ENCODE results near the gene ZBTB11. TPM values are rescaled to one million over a fixed set of nuclear protein-coding genes. Genes with fewer than 3 reads are reported as not detected.
"Not testable (repeated sequence)": the region's sequence is repeated elsewhere in the genome, so short reads cannot be mapped to it uniquely, and the experiment has no call there.

Gene ZBTB11
- total and polyA plus RNA-seq, 2 experiments from 2014 or later, result 8.7 to 21.4 TPM

DNA sequence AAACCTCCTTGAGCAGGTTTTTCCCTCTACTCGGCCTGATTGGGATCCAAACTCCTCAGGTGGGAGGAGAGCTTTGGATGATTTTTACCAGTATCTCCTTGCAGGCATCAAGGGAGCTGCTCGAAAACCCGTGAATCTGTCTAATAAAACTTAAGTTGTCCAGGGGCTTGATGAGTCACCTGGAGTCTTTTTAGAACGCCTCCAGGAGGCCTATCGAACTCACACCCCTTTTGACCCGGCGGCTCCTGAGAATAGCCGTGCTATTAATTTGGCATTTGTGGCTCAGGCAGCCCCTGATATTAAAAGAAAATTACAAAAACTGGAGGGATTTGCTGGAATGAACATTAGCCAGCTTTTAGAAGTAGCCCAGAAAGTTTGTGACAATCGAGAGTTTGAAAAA is 41.6 kb downstream of the ZBTB11 start:
- Histone ChIP-seq H3K79me2 (ENCODE audit: insufficient read depth) (no peaks in the 10 kb centered on the region), H3K9me2 (ENCODE audit: insufficient read depth) (no peaks in the 10 kb centered on the region), H4K20me1 (ENCODE audit: insufficient read depth) (no peaks in the 10 kb centered on the region), H3F3A (ENCODE audit: insufficient read depth) (no peaks in the 10 kb centered on the region), H3K4me2 (ENCODE audit: unreplicated experiment) (no peak overlapping the region), H3K27me3 (replicated peaks; ENCODE audit: insufficient read depth) (no peaks in the 10 kb centered on the region), H3K9ac (no peak overlapping the region), H3K36me3 (ENCODE audit: low read depth) (no peaks in the 10 kb centered on the region), H3K4me3 (no peak overlapping the region), H3K9me3 (ENCODE audit: low read depth) (no peaks in the 10 kb centered on the region), H3K27ac (no peak overlapping the region), H3K4me1 (ENCODE audit: insufficient read depth) (no peaks in the 10 kb centered on the region), H2AFZ (no peak overlapping the region)
- WGBS, 2 experiments (ENCODE audit: low coverage in 1 of 2, low lambda C conversion rate in 2 of 2, missing lambda C conversion rate in 2 of 2), result 67 to 75% methylated on average over 9 of the region's 9 CpGs
- no peak for TF ChIP-seq EZH2phosphoT487 (IDR thresholded peaks at IDR 0.05; ENCODE audit: insufficient read depth, low read depth)
- TF ChIP-seq EZH2 (IDR thresholded peaks at IDR 0.05; ENCODE audit: insufficient read depth, poor library complexity, severe bottlenecking), result no peak
- in situ Hi-C loops (cut with MboI), result no loop called here
- no peak for DNase-seq

GRCh38 chr3:101634591-101635196 is 42.2 kb downstream of the ZBTB11 start:
- no peak overlapping the region for H3K4me3 ChIP-seq
- no peaks in the 10 kb centered on the region for H3K9me2 ChIP-seq (ENCODE audit: insufficient read depth)
- H2AFZ ChIP-seq, result no peak overlapping the region
- H3K27ac ChIP-seq, result no peak overlapping the region
- no peaks in the 10 kb centered on the region for H3K36me3 ChIP-seq (ENCODE audit: low read depth)
- 57% methylated on average over 9 of the region's 9 CpGs for WGBS, 2 experiments (ENCODE audit: low coverage in 1 of 2, low lambda C conversion rate in 2 of 2, missing lambda C conversion rate in 2 of 2)
- TF ChIP-seq EZH2 (IDR thresholded peaks at IDR 0.05; ENCODE audit: insufficient read depth, poor library complexity, severe bottlenecking), result no peak
- TF ChIP-seq EZH2phosphoT487 (IDR thresholded peaks at IDR 0.05; ENCODE audit: insufficient read depth, low read depth), result no peak
- H4K20me1 ChIP-seq (ENCODE audit: insufficient read depth), result no peaks in the 10 kb centered on the region
- no peaks in the 10 kb centered on the region for H3K9me3 ChIP-seq (ENCODE audit: low read depth)
- no peak for DNase-seq
- no peaks in the 10 kb centered on the region for H3F3A ChIP-seq (ENCODE audit: insufficient read depth)
- H3K4me2 ChIP-seq (ENCODE audit: unreplicated experiment), result no peak overlapping the region
- in situ Hi-C loops (cut with MboI), result no loop called here
- H3K4me1 ChIP-seq (ENCODE audit: insufficient read depth), result no peaks in the 10 kb centered on the region
- H3K27me3 ChIP-seq (replicated peaks; ENCODE audit: insufficient read depth), result no peaks in the 10 kb centered on the region
- no peak overlapping the region for H3K9ac ChIP-seq
- no peaks in the 10 kb centered on the region for H3K79me2 ChIP-seq (ENCODE audit: insufficient read depth)

DNA sequence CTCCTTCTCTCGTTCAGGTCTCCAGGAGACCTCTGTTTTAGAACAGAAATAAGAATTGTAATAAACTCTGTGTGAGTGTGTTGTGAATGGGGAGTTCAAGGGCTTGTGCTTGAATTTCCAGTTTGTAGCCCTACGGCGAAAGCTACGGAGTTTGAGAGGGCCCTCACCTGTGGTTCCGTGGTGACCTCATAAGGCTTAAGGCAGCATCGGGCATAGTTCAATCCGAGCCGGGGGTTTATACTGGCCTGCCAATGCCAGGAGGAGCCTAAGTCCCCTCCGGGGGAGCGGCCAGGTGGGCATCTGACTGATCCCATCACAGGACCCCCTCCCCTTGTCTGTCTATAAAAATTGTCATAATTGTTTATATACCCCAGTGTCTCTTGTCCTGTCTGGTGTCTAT is 43.7 kb downstream of the ZBTB11 start:
- no peaks in the 10 kb centered on the region for H4K20me1 ChIP-seq (ENCODE audit: insufficient read depth)
- WGBS, 2 experiments (ENCODE audit: low coverage in 1 of 2, low lambda C conversion rate in 2 of 2, missing lambda C conversion rate in 2 of 2), result 74 to 79% methylated on average over 10 of the region's 10 CpGs
- H3F3A ChIP-seq (ENCODE audit: insufficient read depth), result no peaks in the 10 kb centered on the region
- DNase-seq, result no peak
- no peaks in the 10 kb centered on the region for H3K4me1 ChIP-seq (ENCODE audit: insufficient read depth)
- no peaks in the 10 kb centered on the region for H3K36me3 ChIP-seq (ENCODE audit: low read depth)
- H2AFZ ChIP-seq, result no peak overlapping the region
- H3K27me3 ChIP-seq (replicated peaks; ENCODE audit: insufficient read depth), result no peaks in the 10 kb centered on the region
- no peak overlapping the region for H3K9ac ChIP-seq
- H3K4me3 ChIP-seq, result no peak overlapping the region
- no peaks in the 10 kb centered on the region for H3K9me2 ChIP-seq (ENCODE audit: insufficient read depth)
- TF ChIP-seq EZH2 (IDR thresholded peaks at IDR 0.05; ENCODE audit: insufficient read depth, poor library complexity, severe bottlenecking) (no peak), EZH2phosphoT487 (IDR thresholded peaks at IDR 0.05; ENCODE audit: insufficient read depth, low read depth) (no peak)
- in situ Hi-C loops (cut with MboI), result no loop called here
- no peak overlapping the region for H3K4me2 ChIP-seq (ENCODE audit: unreplicated experiment)
- H3K79me2 ChIP-seq (ENCODE audit: insufficient read depth), result no peaks in the 10 kb centered on the region
- H3K9me3 ChIP-seq (ENCODE audit: low read depth), result no peaks in the 10 kb centered on the region
- H3K27ac ChIP-seq, result no peak overlapping the region

- Histone ChIP-seq H3K4me2 (ENCODE audit: unreplicated experiment) (no peak overlapping the region), H3F3A (ENCODE audit: insufficient read depth) (no peaks in the 10 kb centered on the region), H3K9me3 (ENCODE audit: low read depth) (no peaks in the 10 kb centered on the region), H3K36me3 (ENCODE audit: low read depth) (no peaks in the 10 kb centered on the region), H4K20me1 (ENCODE audit: insufficient read depth) (no peaks in the 10 kb centered on the region), H3K4me1 (ENCODE audit: insufficient read depth) (no peaks in the 10 kb centered on the region), H2AFZ (no peak overlapping the region), H3K27me3 (replicated peaks; ENCODE audit: insufficient read depth) (no peaks in the 10 kb centered on the region), H3K27ac (no peak overlapping the region), H3K4me3 (no peak overlapping the region), H3K9me2 (ENCODE audit: insufficient read depth) (no peaks in the 10 kb centered on the region), H3K9ac (no peak overlapping the region), H3K79me2 (ENCODE audit: insufficient read depth) (no peaks in the 10 kb centered on the region)
- DNase-seq, result no peak
- 58 to 63% methylated on average over 11 of the region's 11 CpGs for WGBS, 2 experiments (ENCODE audit: low coverage in 1 of 2, low lambda C conversion rate in 2 of 2, missing lambda C conversion rate in 2 of 2)
- TF ChIP-seq EZH2phosphoT487 (IDR thresholded peaks at IDR 0.05; ENCODE audit: insufficient read depth, low read depth) (no peak), EZH2 (IDR thresholded peaks at IDR 0.05; ENCODE audit: insufficient read depth, poor library complexity, severe bottlenecking) (no peak)
- in situ Hi-C loops (cut with MboI), result no loop called here
Measured at GRCh38 chr3:101632586-101632985, 44.3 kb downstream of the ZBTB11 start.

GRCh38 chr3:101631959-101632358 is 45.0 kb downstream of the ZBTB11 start:
- H3K9ac ChIP-seq; H3K79me2 ChIP-seq (ENCODE audit: insufficient read depth); H3K36me3 ChIP-seq (ENCODE audit: low read depth); H3K9me3 ChIP-seq (ENCODE audit: low read depth); H4K20me1 ChIP-seq (ENCODE audit: insufficient read depth); H3F3A ChIP-seq (ENCODE audit: insufficient read depth); H3K9me2 ChIP-seq (ENCODE audit: insufficient read depth); H3K27me3 ChIP-seq (replicated peaks; ENCODE audit: insufficient read depth); DNase-seq; in situ Hi-C loops (cut with MboI); H3K4me1 ChIP-seq (ENCODE audit: insufficient read depth); H2AFZ ChIP-seq; H3K27ac ChIP-seq; H3K4me2 ChIP-seq (ENCODE audit: unreplicated experiment); H3K4me3 ChIP-seq: not testable (repeated sequence)
- WGBS, 2 experiments (ENCODE audit: low coverage in 1 of 2, low lambda C conversion rate in 2 of 2, missing lambda C conversion rate in 2 of 2), result 89 to 93% methylated on average over 8 of the region's 8 CpGs
